BLaER1 (cell line): Measurements from ENCODE around the gene LRCH4.

Experiments used
- H3K27ac ChIP-seq: shearing (Covaris generic); formaldehyde crosslinking; 2 replicates; pipeline ENCODE4 v1.8.1; 2022
- H3K27me3 ChIP-seq: shearing (Covaris generic); formaldehyde crosslinking; 2 replicates; pipeline ENCODE4 v1.8.1; 2022
- H3K36me3 ChIP-seq: shearing (Covaris generic); formaldehyde crosslinking; 2 replicates; pipeline ENCODE4 v1.8.1; 2022
- H3K4me1 ChIP-seq: shearing (Covaris generic); formaldehyde crosslinking; 2 replicates; pipeline ENCODE4 v1.8.1; 2022
- H3K4me2 ChIP-seq: shearing (Covaris generic); formaldehyde crosslinking; 2 replicates; pipeline ENCODE4 v1.8.1; 2022
- H3K4me3 ChIP-seq: shearing (Covaris generic); formaldehyde crosslinking; 2 replicates; pipeline ENCODE4 v1.8.1; 2022
- H3K9ac ChIP-seq: shearing (Covaris generic); formaldehyde crosslinking; 2 replicates; pipeline ENCODE4 v1.8.1; 2022
- H3K9me3 ChIP-seq: shearing (Covaris generic); formaldehyde crosslinking; 2 replicates; pipeline ENCODE4 v1.8.1; 2022
- H4K20me1 ChIP-seq: shearing (Covaris generic); formaldehyde crosslinking; 2 replicates; pipeline ENCODE4 v1.8.1; 2022
- Cebpa-rat ChIP-seq: shearing (Covaris generic); IDR thresholded peaks from 2 replicates; pipeline ENCODE4 v1.8.1; 2022

The LRCH4 gene

GRCh38 chr7:100585511-100586265 is at the start of gene LRCH4:
TSS of gene LRCH4 (minus strand) at chr7:100586129. CDS start at chr7:100586100, 29 bp downstream.
- Histone ChIP-seq H3K4me2 (peak within 1 kb of the TSS; percentile 89), H3K36me3 (peaks cover 18% of the 10 kb centered on the region), H3K27ac (peak within 1 kb of the TSS; percentile 97), H3K4me1 (peaks cover 57% of the 10 kb centered on the region), H3K9me3 (no peaks in the 10 kb centered on the region), H3K4me3 (peak within 1 kb of the TSS; percentile 98), H3K9ac (peak within 1 kb of the TSS; percentile 97), H4K20me1 (peaks cover 45% of the 10 kb centered on the region), H3K27me3 (peaks cover 10% of the 10 kb centered on the region; the same call in 1 of the 2 replicates)
- no peak for TF ChIP-seq Cebpa-rat

- peak overlapping the region; percentile 85 for H3K9ac ChIP-seq
- H3K27me3 ChIP-seq = no peaks in the 10 kb centered on the region
- peak overlapping the region; percentile 87 for H3K27ac ChIP-seq
Measured at GRCh38 chr7:100632951-100633717, 47.2 kb upstream of the LRCH4 start.

DNA sequence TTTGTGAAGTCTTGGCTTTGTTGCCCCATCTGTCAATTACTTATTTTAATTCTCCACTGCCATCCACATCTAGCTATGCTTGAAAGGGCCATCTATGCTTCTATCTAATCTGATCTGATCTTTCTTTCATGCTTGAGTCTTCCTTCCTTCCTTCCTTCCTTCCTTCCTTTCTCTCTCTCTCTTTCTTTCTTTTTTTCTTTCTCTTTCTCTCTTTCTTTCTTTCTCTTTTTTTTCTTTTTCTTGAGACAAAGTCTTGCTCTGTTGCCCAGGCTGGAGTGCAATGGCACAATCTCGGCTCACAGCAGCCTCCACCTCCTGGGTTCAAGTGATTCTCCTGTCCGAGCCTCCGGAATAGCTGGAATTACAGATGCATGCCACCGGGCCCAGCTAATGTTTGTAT is 44.1 kb upstream of the LRCH4 start:
- H3K4me1 ChIP-seq = peaks cover 82% of the 10 kb centered on the region
- no peak overlapping the region for H3K9ac ChIP-seq
- H3K27me3 ChIP-seq = no peaks in the 10 kb centered on the region
- H3K9me3 ChIP-seq = no peaks in the 10 kb centered on the region
- H3K27ac ChIP-seq = 0 out of 2 replicates have a peak overlapping the region, but pooled peaks have one; percentile 30
- peaks cover 29% of the 10 kb centered on the region for H3K36me3 ChIP-seq
- no peak for TF ChIP-seq Cebpa-rat
- H3K4me3 ChIP-seq = no peak overlapping the region
- peak overlapping the region; percentile 57 for H3K4me2 ChIP-seq
- no peaks in the 10 kb centered on the region for H4K20me1 ChIP-seq

More at GRCh38 chr7:100632951-100633717, 47.2 kb upstream of the LRCH4 start:
- peaks cover 62% of the 10 kb centered on the region for H3K4me1 ChIP-seq
- peaks cover 17% of the 10 kb centered on the region for H3K36me3 ChIP-seq
- TF ChIP-seq Cebpa-rat = no peak
- no peaks in the 10 kb centered on the region for H3K9me3 ChIP-seq
- H3K4me2 ChIP-seq = peak overlapping the region; percentile 90
- peak overlapping the region; percentile 87 for H3K4me3 ChIP-seq
- H4K20me1 ChIP-seq = no peaks in the 10 kb centered on the region

- Histone ChIP-seq H3K27me3 (no peaks in the 10 kb centered on the region), H3K4me3 (no peak overlapping the region), H3K9ac (no peak overlapping the region), H4K20me1 (no peaks in the 10 kb centered on the region), H3K9me3 (no peaks in the 10 kb centered on the region), H3K4me1 (peaks cover 73% of the 10 kb centered on the region), H3K36me3 (peaks cover 29% of the 10 kb centered on the region), H3K4me2 (peak overlapping the region; percentile 57), H3K27ac (0 out of 2 replicates have a peak overlapping the region, but pooled peaks have one; percentile 30)
- no peak for TF ChIP-seq Cebpa-rat
Measured at GRCh38 chr7:100629117-100629716, 43.3 kb upstream of the LRCH4 start.

GRCh38 chr7:100627238-100627549 is 41.3 kb upstream of the LRCH4 start:
- Histone ChIP-seq H3K27me3 (no peaks in the 10 kb centered on the region), H3K4me3 (peak overlapping the region; percentile 69), H3K4me2 (peak overlapping the region; percentile 99), H3K9me3 (no peaks in the 10 kb centered on the region), H3K27ac (peak overlapping the region; percentile 85), H4K20me1 (no peaks in the 10 kb centered on the region), H3K36me3 (peaks cover 35% of the 10 kb centered on the region), H3K9ac (peak overlapping the region; percentile 79), H3K4me1 (peaks cover 59% of the 10 kb centered on the region)
- no peak for TF ChIP-seq Cebpa-rat

DNA sequence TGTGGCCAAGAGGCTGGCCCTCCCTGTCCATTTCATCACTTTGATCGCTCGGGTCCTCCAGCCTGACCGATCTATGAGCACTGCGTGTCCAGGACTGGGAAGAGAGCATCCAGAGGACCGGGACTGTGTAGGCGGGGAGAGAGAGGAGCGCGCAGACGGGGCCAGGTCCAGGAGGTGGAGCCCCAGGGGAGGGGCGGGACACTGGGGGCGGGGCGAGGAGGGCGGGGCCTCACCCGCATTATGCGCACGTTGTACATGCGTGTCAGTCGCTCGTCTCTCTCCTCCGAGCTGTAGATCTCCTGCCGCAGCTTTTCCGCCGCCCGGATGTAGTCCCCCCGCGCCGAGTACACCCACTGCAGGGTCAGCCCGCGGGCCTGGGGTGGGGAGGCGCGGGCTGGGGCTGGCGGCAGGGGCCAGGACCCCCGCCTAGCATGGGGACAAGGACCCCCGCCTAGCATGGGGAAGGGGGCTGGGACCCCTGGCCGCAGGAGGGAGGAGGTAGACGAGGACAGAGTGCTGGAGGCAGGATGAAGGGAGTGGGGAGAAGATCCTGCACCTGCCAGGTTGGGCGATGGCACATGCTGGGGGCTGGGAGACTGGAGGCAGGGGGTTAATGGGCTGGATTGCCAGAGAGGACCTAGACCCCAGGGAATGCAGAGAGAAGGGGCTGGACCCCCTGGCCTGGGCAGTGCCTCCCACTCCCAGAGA is 40.8 kb upstream of the LRCH4 start:
- TF ChIP-seq Cebpa-rat = no peak
- Histone ChIP-seq H3K9me3 (no peaks in the 10 kb centered on the region), H3K27ac (peak overlapping the region; percentile 85), H3K4me1 (peaks cover 54% of the 10 kb centered on the region), H3K4me2 (peak overlapping the region; percentile 99), H3K9ac (peak overlapping the region; percentile 79), H3K27me3 (no peaks in the 10 kb centered on the region), H3K36me3 (peaks cover 40% of the 10 kb centered on the region), H3K4me3 (peak overlapping the region; percentile 69), H4K20me1 (no peaks in the 10 kb centered on the region)

- Histone ChIP-seq H3K9ac (no peak overlapping the region), H3K4me3 (peak overlapping the region; percentile 69), H3K36me3 (peaks cover 43% of the 10 kb centered on the region), H3K4me2 (peak overlapping the region; percentile 99), H3K27me3 (no peaks in the 10 kb centered on the region), H3K4me1 (peaks cover 47% of the 10 kb centered on the region), H3K9me3 (no peaks in the 10 kb centered on the region), H4K20me1 (no peaks in the 10 kb centered on the region), H3K27ac (no peak overlapping the region)
- TF ChIP-seq Cebpa-rat = no peak
Measured at GRCh38 chr7:100626055-100626454, 40.1 kb upstream of the LRCH4 start.

DNA sequence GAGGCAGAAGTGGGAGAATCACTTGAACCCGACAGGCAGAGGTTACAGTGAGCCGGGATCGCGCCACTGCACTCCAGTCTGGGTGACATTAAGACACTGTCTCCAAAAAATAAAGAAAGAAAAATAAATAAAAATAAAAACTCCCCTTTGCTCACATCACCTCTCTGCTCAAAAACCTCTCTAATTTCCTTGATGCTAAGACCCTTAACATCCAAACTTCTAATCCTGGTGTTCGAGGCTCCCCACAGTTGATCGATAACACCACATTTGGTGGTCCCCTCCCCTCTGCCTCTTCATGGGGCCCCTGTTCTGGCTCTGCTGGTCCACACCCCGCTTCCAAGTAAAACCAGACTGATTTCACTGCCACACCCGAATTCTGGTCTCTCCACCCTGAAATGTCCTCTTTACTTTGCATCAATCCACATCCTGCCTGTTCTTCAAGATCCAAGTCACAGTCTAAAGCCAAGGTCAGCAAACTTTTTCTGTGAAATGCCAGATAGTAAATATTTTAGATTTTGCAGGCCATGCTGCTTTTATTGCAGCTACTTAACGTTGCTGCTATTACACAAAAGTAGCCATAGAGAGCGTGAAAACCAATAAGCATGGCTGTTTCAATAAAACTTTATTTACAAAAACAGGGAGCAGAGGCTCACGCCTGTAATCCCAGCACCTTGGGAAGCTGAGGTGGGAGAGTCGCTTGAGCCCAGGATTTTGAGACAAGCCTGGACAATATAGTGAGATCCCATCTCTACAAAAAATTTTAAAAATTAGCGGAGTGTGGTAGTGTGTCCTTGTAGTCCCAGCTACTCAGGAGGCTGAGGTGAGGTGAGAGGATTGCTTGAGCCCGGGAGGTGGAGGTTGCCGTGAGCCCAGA is 38.3 kb upstream of the LRCH4 start:
- no peak for TF ChIP-seq Cebpa-rat

More for the DNA sequence above, 38.3 kb upstream of the LRCH4 start:
- H3K4me3 ChIP-seq = no peak overlapping the region
- no peaks in the 10 kb centered on the region for H3K27me3 ChIP-seq
- peaks cover 29% of the 10 kb centered on the region for H3K4me1 ChIP-seq
- no peak overlapping the region for H3K9ac ChIP-seq
- H3K4me2 ChIP-seq = no peak overlapping the region
- peaks cover 42% of the 10 kb centered on the region for H3K36me3 ChIP-seq
- H3K9me3 ChIP-seq = no peaks in the 10 kb centered on the region
- H3K27ac ChIP-seq = no peak overlapping the region
- H4K20me1 ChIP-seq = no peaks in the 10 kb centered on the region
